Activated B cell treated with CpG ODN at 0.5 μM for 24 hours (primary cell): ENCODE results near the gene TCL1B. TPM values are rescaled to one million over a fixed set of nuclear protein-coding genes. Genes with fewer than 3 reads are reported as not detected.

Experiments used
- ATAC-seq: fragments of 200-7000 bp; cut with Tn5 transposase; one replicate; pipeline ENCODE4 v1.10.0; 2021; ENCODE audit warnings: low read depth, mild to moderate bottlenecking, moderate library complexity
- CTCF ChIA-PET: fragments of 350-600 bp; sonication (Branson Sonifier 250); formaldehyde crosslinking; loops from one replicate; lab custom pipeline; 2021; ENCODE audit warnings: antibody characterized with exemption; lab: Charles Lee
- POLR2A ChIA-PET: fragments of 350-600 bp; sonication (Branson Sonifier 250); formaldehyde crosslinking; loops from one replicate; lab custom pipeline; 2021; ENCODE audit warnings: antibody characterized with exemption; lab: Charles Lee
- DNase-seq: peaks from one replicate; pipeline ENCODE4 v3.0.0; 2022
- H3K27ac Mint-ChIP-seq: one replicate; pipeline ENCODE4 v1.8.0; 2020; ENCODE audit warnings: mixed read lengths
- H3K27me3 Mint-ChIP-seq: one replicate; pipeline ENCODE4 v1.8.0; 2021; ENCODE audit warnings: mixed read lengths
- H3K36me3 Mint-ChIP-seq: one replicate; pipeline ENCODE4 v1.8.0; 2021; ENCODE audit warnings: low read depth, mixed read lengths
- H3K4me1 Mint-ChIP-seq: one replicate; pipeline ENCODE4 v1.8.0; 2021; ENCODE audit warnings: mixed read lengths
- H3K4me3 Mint-ChIP-seq: one replicate; pipeline ENCODE4 v1.8.0; 2020; ENCODE audit warnings: mild to moderate bottlenecking, mixed read lengths
- H3K9me3 Mint-ChIP-seq: one replicate; pipeline ENCODE4 v1.8.0; 2020; ENCODE audit warnings: mixed read lengths
- intact Hi-C: fragments of 100-400 bp; cut with micrococcal nuclease; formaldehyde crosslinking; loops from one replicate; pipeline ENCODE4 v1.15.1; 2024
- total RNA-seq: library from RNA; stranded (reverse); gene quantifications from 2 replicates; pipeline ENCODE4 v1.2.3, GENCODE V29; 2022
- TF ChIP-seq, protein P1 (sequence below): fragments of 200-600 bp; IDR thresholded peaks from one replicate; pipeline ENCODE4 v1.8.0; 2022; ENCODE audit warnings: antibody characterized with exemption, mild to moderate bottlenecking

The TCL1B gene
- total RNA-seq, 1 donor from 2014 or later, result 1.2 TPM

DNA sequence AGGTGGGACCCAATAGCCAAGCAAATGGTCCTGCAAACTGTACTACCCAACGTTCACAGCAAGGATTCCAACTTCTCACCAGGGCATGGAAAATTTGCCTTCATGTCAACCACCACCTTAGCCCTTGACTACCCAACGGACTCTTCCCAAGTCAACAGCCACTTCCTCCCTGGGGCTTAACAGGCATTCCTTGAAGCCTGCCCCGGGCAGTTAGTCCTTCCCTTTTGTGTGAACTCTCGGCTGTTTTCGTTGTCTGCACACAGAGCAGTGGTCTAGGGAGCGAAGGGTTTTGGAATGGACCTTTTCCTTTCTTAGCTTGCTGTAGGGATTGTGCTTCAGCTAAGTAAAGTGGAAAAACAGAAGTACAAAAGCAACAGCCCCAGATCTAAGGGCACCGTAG, 35.2 kb upstream of the TCL1B start:
- no peak overlapping the region for H3K4me3 Mint-ChIP-seq
- intact Hi-C loops, result no loop called here
- CTCF ChIA-PET, result no interaction called here

DNA sequence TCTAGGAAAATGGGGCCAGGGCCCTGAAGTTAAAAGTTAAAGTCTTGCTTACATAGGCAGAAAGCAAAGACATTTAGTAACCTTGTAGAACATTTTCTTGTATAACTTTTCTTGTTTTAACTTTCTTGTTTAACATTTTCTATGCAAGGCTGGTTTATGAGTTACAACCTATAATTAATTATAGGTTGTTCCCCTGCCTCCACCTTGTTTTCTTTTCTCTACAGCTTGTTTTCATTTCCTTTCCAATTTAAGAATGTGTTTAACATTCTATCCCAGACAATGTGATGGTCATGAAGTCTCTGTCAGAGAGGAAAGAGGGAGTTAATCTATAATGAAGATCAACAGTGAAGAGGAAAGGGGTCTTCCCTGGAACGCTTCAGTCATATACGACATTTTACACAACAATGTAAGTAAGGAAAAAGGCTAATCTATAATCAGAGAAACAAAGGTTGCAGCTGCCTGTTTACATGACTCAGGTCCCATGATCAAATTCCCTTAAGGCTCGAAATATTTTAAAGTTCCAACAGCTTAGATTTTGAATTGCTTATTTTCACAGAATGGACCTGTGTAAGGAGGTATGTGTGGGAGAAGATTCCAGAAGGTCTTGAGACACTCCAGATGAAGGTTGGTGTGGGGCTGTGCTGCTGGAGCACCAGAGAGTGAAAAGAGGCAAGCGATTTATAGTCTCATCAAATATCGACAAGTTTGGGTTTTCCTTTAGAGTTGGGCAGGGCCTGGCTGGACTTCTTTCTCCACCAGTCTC, 34.2 kb upstream of the TCL1B start:
- TF ChIP-seq, protein P1, sequence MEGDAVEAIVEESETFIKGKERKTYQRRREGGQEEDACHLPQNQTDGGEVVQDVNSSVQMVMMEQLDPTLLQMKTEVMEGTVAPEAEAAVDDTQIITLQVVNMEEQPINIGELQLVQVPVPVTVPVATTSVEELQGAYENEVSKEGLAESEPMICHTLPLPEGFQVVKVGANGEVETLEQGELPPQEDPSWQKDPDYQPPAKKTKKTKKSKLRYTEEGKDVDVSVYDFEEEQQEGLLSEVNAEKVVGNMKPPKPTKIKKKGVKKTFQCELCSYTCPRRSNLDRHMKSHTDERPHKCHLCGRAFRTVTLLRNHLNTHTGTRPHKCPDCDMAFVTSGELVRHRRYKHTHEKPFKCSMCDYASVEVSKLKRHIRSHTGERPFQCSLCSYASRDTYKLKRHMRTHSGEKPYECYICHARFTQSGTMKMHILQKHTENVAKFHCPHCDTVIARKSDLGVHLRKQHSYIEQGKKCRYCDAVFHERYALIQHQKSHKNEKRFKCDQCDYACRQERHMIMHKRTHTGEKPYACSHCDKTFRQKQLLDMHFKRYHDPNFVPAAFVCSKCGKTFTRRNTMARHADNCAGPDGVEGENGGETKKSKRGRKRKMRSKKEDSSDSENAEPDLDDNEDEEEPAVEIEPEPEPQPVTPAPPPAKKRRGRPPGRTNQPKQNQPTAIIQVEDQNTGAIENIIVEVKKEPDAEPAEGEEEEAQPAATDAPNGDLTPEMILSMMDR, result no peak
- Mint-ChIP-seq H3K27me3 (peaks cover 8% of the 10 kb centered on the region), H3K4me3 (peak overlapping the region; percentile 52), H3K27ac (peak overlapping the region; percentile 84), H3K9me3 (no peaks in the 10 kb centered on the region), H3K36me3 (peaks cover 3% of the 10 kb centered on the region), H3K4me1 (peaks cover 64% of the 10 kb centered on the region)
- ChIA-PET CTCF (interaction anchor here (1.3 kb wide), 1 partner anchor 92 kb away, joined by 3 read pairs; no protein-coding TSS in a partner anchor), POLR2A (interaction anchor here (0.7 to 2.2 kb wide), 3 partner anchors 13 to 28 kb away, joined by 4 to 5 read pairs (median 4); no protein-coding TSS in a partner anchor)
- DNase-seq, result no peak
- peak; percentile 18 for ATAC-seq
- intact Hi-C loops, result loop anchor here (1.0 kb wide), 1 partner anchor 10 kb away; no protein-coding TSS in a partner anchor

More for the DNA sequence above, 35.2 kb upstream of the TCL1B start:
- ATAC-seq, result no peak
- POLR2A ChIA-PET, result interaction anchor here (2.2 kb wide), 1 partner anchor 14 kb away, joined by 5 read pairs; no protein-coding TSS in a partner anchor
- no peak for DNase-seq
- H3K27me3 Mint-ChIP-seq, result peaks cover 8% of the 10 kb centered on the region
- H3K9me3 Mint-ChIP-seq, result no peaks in the 10 kb centered on the region
- H3K27ac Mint-ChIP-seq, result peak overlapping the region; percentile 84
- TF ChIP-seq, protein P1, result no peak
- H3K4me1 Mint-ChIP-seq, result peaks cover 61% of the 10 kb centered on the region
- peaks cover 3% of the 10 kb centered on the region for H3K36me3 Mint-ChIP-seq

DNA sequence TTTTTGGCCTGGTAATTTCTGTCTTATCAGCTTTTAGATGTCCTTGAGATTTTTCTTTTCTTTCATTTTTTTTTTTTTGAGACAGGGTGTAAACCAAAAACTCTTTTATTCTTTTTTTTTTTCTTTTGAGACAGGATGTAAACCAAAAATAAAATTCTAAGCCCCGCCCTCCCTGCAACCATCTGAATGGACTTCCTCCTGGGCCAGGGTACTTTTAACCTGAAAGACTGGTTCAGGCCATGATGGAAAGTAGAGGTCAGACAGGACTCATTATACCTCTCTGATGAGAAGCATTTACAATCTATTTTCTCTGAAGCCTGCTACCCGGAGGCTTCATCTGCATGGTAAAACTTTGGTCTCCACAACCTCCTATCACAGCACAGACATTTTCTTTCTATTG, 33.5 kb upstream of the TCL1B start:
- TF ChIP-seq, protein P1, result no peak
- intact Hi-C loops, result loop anchor here (1.0 kb wide), 1 partner anchor 10 kb away; no protein-coding TSS in a partner anchor
- ChIA-PET POLR2A (interaction anchor here (0.7 to 2.2 kb wide), 3 partner anchors 13 to 28 kb away, joined by 4 to 5 read pairs (median 4); no protein-coding TSS in a partner anchor), CTCF (interaction anchor here (0.6 to 1.3 kb wide), 2 partner anchors 93 to 343 kb away, joined by 3 read pairs; no protein-coding TSS in a partner anchor)
- Mint-ChIP-seq H3K4me1 (peaks cover 70% of the 10 kb centered on the region), H3K27ac (peak overlapping the region; percentile 84), H3K36me3 (peaks cover 3% of the 10 kb centered on the region), H3K9me3 (no peaks in the 10 kb centered on the region), H3K27me3 (peaks cover 8% of the 10 kb centered on the region), H3K4me3 (peak overlapping the region; percentile 52)
- ATAC-seq, result peak; percentile 31
- no peak for DNase-seq

DNA sequence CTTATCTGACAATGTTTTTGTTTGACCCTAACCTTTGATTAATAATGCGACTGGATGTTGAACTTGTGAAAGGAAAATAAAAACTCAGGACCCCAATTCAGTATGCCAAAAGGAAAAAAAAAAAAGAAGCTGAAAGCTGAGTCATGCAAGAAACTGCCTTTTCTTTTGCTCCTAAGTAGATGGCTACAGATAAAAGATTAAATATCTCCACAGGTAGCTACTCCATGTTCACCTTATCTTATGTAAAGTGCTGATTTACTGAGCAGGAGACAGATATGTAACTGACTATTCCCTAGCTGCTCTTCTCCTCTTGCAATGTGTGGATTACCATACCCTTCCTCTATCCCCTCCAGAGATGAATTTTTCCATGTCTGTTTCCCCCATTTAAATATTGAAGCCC, 30.8 kb upstream of the TCL1B start:
- DNase-seq, result no peak
- no peaks in the 10 kb centered on the region for H3K9me3 Mint-ChIP-seq
- ChIA-PET CTCF (no interaction called here), POLR2A (interaction anchor here (0.6 kb wide), 2 partner anchors 48 to 56 kb away, joined by 5 to 8 read pairs; no protein-coding TSS in a partner anchor)
- H3K36me3 Mint-ChIP-seq, result peaks cover 3% of the 10 kb centered on the region
- H3K4me3 Mint-ChIP-seq, result no peak overlapping the region
- intact Hi-C loops, result no loop called here
- TF ChIP-seq, protein P1, result no peak
- H3K27me3 Mint-ChIP-seq, result peaks cover 7% of the 10 kb centered on the region
- H3K27ac Mint-ChIP-seq, result peak overlapping the region; percentile 27
- peaks cover 84% of the 10 kb centered on the region for H3K4me1 Mint-ChIP-seq
- no peak for ATAC-seq

DNA sequence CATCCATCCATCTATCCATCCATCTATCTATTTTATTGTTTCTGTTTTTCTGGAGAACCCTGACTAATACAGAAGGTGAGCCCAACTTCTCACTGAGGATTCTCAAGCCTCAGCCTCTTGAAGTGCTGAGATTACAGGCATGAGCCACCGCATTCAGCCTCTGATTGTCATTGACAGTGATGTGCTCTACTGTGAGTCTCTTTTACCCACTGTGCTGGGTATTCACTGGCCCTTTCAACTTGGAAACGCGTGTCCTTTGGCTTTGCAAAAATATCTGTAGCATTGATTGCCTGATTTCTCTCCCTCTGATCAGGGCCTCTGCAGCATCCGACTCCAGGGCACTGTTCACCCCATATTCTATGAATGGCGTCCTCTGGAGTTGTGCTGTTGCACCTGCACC, 29.6 kb upstream of the TCL1B start:
- ChIA-PET POLR2A (no interaction called here), CTCF (no interaction called here)
- peaks cover 7% of the 10 kb centered on the region for H3K27me3 Mint-ChIP-seq
- no peaks in the 10 kb centered on the region for H3K9me3 Mint-ChIP-seq
- H3K36me3 Mint-ChIP-seq, result peaks cover 3% of the 10 kb centered on the region
- intact Hi-C loops, result no loop called here
- DNase-seq (no peak), ATAC-seq (no peak)
- H3K4me3 Mint-ChIP-seq, result no peak overlapping the region
- peaks cover 80% of the 10 kb centered on the region for H3K4me1 Mint-ChIP-seq
- TF ChIP-seq, protein P1, result no peak
- peak overlapping the region; percentile 31 for H3K27ac Mint-ChIP-seq
